C4-2B (cell line): ENCODE data around the gene TSHZ3.

Source experiments
- ZFX ChIP-seq: fragments of 450-650 bp; IDR thresholded peaks from 2 replicates; pipeline ENCODE4 v1.6.1; 2017
- TF ChIP-seq, protein P1 (sequence below): fragments of 450-650 bp; conservative IDR thresholded peaks from 2 replicates; pipeline ENCODE4 v1.5.1; 2017; ENCODE audit warnings: mild to moderate bottlenecking

GRCh38 chr19:31290931-31291590, 58.2 kb downstream of the TSHZ3 start:
- TF ChIP-seq, protein P1, sequence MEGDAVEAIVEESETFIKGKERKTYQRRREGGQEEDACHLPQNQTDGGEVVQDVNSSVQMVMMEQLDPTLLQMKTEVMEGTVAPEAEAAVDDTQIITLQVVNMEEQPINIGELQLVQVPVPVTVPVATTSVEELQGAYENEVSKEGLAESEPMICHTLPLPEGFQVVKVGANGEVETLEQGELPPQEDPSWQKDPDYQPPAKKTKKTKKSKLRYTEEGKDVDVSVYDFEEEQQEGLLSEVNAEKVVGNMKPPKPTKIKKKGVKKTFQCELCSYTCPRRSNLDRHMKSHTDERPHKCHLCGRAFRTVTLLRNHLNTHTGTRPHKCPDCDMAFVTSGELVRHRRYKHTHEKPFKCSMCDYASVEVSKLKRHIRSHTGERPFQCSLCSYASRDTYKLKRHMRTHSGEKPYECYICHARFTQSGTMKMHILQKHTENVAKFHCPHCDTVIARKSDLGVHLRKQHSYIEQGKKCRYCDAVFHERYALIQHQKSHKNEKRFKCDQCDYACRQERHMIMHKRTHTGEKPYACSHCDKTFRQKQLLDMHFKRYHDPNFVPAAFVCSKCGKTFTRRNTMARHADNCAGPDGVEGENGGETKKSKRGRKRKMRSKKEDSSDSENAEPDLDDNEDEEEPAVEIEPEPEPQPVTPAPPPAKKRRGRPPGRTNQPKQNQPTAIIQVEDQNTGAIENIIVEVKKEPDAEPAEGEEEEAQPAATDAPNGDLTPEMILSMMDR, result no peak
- TF ChIP-seq ZFX, result no peak
